Astrocyte (in vitro differentiated cells and primary cell): ENCODE data around the gene NFKB1. TPM values are rescaled to one million over a fixed set of nuclear protein-coding genes. Genes with fewer than 3 reads are reported as not detected.

Experiments
- DNase-seq: peaks from one replicate; pipeline ENCODE4 v3.0.0-alpha.2; 2010; ENCODE audit warnings: low read depth
- FAIRE-seq: peaks from 2 replicates; lab custom pipeline; 2011; peaks lifted over from hg19 to GRCh38; lab: Jason Lieb, UNC
- H2AFZ ChIP-seq: 2 replicates; pipeline ENCODE4 v1.6.0; 2012; ENCODE audit warnings: low read depth, low read length, inconsistent platforms
- H3K27ac ChIP-seq: 2 replicates; pipeline ENCODE4 v1.5.1; 2011; ENCODE audit warnings: low read depth, low read length, inconsistent platforms
- H3K27me3 ChIP-seq: 2 replicates; pipeline ENCODE4 v1.6.0; 2011; ENCODE audit warnings: low read length, inconsistent platforms; ENCODE audit not compliant: insufficient read depth
- H3K36me3 ChIP-seq: 2 replicates; pipeline ENCODE4 v1.5.1; 2011; ENCODE audit warnings: low read length, inconsistent platforms; ENCODE audit not compliant: insufficient read depth
- H3K4me1 ChIP-seq: 2 replicates; pipeline ENCODE4 v1.5.1; 2011; ENCODE audit warnings: low read length, inconsistent platforms; ENCODE audit not compliant: insufficient read depth
- H3K4me2 ChIP-seq: 2 replicates; pipeline ENCODE4 v1.6.0; 2012; ENCODE audit warnings: low read length, inconsistent platforms
- H3K4me3 ChIP-seq: 2 replicates; pipeline ENCODE4 v1.5.1; 2011; ENCODE audit warnings: low read depth, mild to moderate bottlenecking, low read length, inconsistent platforms; ENCODE audit not compliant: insufficient read depth
- H3K79me2 ChIP-seq: 2 replicates; pipeline ENCODE4 v1.6.0; 2012; ENCODE audit warnings: mild to moderate bottlenecking, low read length, inconsistent platforms; ENCODE audit not compliant: insufficient read depth
- H3K9ac ChIP-seq: 2 replicates; pipeline ENCODE4 v1.6.0; 2012; ENCODE audit warnings: mild to moderate bottlenecking, low read length, inconsistent platforms
- H3K9me3 ChIP-seq: 2 replicates; pipeline ENCODE4 v1.5.1; 2012; ENCODE audit warnings: low read depth, mild to moderate bottlenecking, low read length, inconsistent platforms; ENCODE audit not compliant: insufficient read depth
- H4K20me1 ChIP-seq: 2 replicates; pipeline ENCODE4 v1.6.0; 2012; ENCODE audit warnings: low read length, inconsistent platforms; ENCODE audit not compliant: insufficient read depth
- H3K27ac Mint-ChIP-seq: one replicate; pipeline ENCODE4 v1.8.0; 2021; ENCODE audit warnings: mild to moderate bottlenecking, mixed read lengths; ENCODE audit not compliant: unreplicated experiment
- H3K27me3 Mint-ChIP-seq: one replicate; pipeline ENCODE4 v1.8.0; 2021; ENCODE audit warnings: low read depth, mixed read lengths; ENCODE audit not compliant: unreplicated experiment
- H3K36me3 Mint-ChIP-seq: one replicate; pipeline ENCODE4 v1.8.0; 2021; ENCODE audit warnings: low read depth, mixed read lengths; ENCODE audit not compliant: unreplicated experiment
- H3K4me1 Mint-ChIP-seq: one replicate; pipeline ENCODE4 v1.8.0; 2021; ENCODE audit warnings: low read depth, mixed read lengths; ENCODE audit not compliant: unreplicated experiment
- H3K4me3 Mint-ChIP-seq: one replicate; pipeline ENCODE4 v1.8.0; 2021; ENCODE audit warnings: mild to moderate bottlenecking, moderate library complexity, mixed read lengths; ENCODE audit not compliant: unreplicated experiment
- H3K9me3 Mint-ChIP-seq: one replicate; pipeline ENCODE4 v1.8.0; 2021; ENCODE audit warnings: mild to moderate bottlenecking, mixed read lengths; ENCODE audit not compliant: unreplicated experiment
- EZH2 ChIP-seq: IDR thresholded peaks from 2 replicates; pipeline ENCODE4 v1.6.1; 2012; ENCODE audit warnings: mild to moderate bottlenecking, low read length, inconsistent platforms; ENCODE audit not compliant: insufficient read depth
- total RNA-seq: library from RNA; stranded (reverse); gene quantifications from 2 replicates; pipeline ENCODE4 v1.2.1, GENCODE V29; 2021
- TF ChIP-seq, protein P1 (sequence below): IDR thresholded peaks from 2 replicates; pipeline ENCODE4 v1.5.1; 2011; ENCODE audit warnings: low read depth, mild to moderate bottlenecking, inconsistent platforms, low read length, moderate library complexity; ENCODE audit not compliant: insufficient read depth

NFKB1 gene
- total RNA-seq, 1 donor from 2014 or later = 19.9 TPM

DNA sequence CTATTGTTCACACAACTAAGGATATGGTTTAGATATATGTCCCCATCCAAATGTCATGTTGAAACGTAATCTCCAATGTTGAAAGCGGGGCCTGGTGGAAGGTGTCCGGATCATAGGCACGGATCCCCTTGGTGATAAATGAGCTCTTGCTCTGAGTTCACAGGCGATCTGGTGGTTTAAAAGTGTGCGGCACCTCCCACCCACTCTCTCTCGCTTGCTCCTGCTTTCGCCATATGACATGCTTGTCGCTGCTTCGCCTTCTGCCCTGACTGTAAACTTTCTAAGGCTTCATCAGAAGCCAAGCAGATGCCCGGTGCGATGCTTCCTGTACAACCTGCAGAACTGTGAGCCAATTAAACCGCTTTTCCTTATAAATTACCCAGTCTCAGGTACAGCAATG lies 128.5 kb downstream of the NFKB1 start:
- H3K27ac Mint-ChIP-seq = no peak overlapping the region
- FAIRE-seq (no peak), DNase-seq (no peak)
- no peak overlapping the region for H3K4me3 Mint-ChIP-seq
- no peak overlapping the region for H3K4me3 ChIP-seq
- H3K4me1 ChIP-seq = peaks cover 17% of the 10 kb centered on the region
- TF ChIP-seq EZH2 = no peak
- TF ChIP-seq, protein P1, sequence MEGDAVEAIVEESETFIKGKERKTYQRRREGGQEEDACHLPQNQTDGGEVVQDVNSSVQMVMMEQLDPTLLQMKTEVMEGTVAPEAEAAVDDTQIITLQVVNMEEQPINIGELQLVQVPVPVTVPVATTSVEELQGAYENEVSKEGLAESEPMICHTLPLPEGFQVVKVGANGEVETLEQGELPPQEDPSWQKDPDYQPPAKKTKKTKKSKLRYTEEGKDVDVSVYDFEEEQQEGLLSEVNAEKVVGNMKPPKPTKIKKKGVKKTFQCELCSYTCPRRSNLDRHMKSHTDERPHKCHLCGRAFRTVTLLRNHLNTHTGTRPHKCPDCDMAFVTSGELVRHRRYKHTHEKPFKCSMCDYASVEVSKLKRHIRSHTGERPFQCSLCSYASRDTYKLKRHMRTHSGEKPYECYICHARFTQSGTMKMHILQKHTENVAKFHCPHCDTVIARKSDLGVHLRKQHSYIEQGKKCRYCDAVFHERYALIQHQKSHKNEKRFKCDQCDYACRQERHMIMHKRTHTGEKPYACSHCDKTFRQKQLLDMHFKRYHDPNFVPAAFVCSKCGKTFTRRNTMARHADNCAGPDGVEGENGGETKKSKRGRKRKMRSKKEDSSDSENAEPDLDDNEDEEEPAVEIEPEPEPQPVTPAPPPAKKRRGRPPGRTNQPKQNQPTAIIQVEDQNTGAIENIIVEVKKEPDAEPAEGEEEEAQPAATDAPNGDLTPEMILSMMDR = no peak
- H3K36me3 ChIP-seq = no peaks in the 10 kb centered on the region
- H3K27ac ChIP-seq = no peak overlapping the region
- H4K20me1 ChIP-seq = no peaks in the 10 kb centered on the region
- H3K9me3 Mint-ChIP-seq = no peaks in the 10 kb centered on the region
- no peak overlapping the region for H2AFZ ChIP-seq
- H3K36me3 Mint-ChIP-seq = peaks cover 7% of the 10 kb centered on the region
- H3K9ac ChIP-seq = no peak overlapping the region
- H3K79me2 ChIP-seq = no peaks in the 10 kb centered on the region
- H3K4me2 ChIP-seq = no peak overlapping the region
- no peaks in the 10 kb centered on the region for H3K27me3 Mint-ChIP-seq
- no peaks in the 10 kb centered on the region for H3K9me3 ChIP-seq
- peaks cover 31% of the 10 kb centered on the region for H3K4me1 Mint-ChIP-seq
- no peaks in the 10 kb centered on the region for H3K27me3 ChIP-seq

DNA sequence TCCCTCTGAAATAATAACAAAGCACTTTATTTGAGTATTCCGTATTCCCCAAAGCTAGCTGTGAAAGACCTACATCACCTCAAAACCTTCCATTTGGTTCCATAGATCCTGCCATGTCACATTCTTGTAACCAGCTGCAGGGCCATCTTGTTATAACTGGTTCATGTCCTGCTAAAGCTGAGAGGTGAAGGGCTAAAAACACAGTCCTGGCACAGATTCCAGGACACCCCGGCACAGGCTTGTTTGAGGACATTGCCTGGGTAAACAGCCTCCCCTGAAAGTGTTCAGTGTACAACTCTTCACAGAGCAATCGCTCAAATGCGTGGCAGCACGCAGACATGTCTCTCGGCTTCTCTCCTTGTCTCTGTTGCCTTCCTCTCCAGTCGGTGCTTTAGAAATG lies 130.5 kb downstream of the NFKB1 start:
- TF ChIP-seq, protein P1 = no peak
- no peak for TF ChIP-seq EZH2
- Histone ChIP-seq H3K9me3 (no peaks in the 10 kb centered on the region), H2AFZ (no peak overlapping the region), H3K4me3 (no peak overlapping the region), H3K27ac (no peak overlapping the region), H3K79me2 (no peaks in the 10 kb centered on the region), H3K4me2 (no peak overlapping the region), H3K4me1 (peaks cover 17% of the 10 kb centered on the region), H3K27me3 (no peaks in the 10 kb centered on the region), H3K36me3 (no peaks in the 10 kb centered on the region), H4K20me1 (no peaks in the 10 kb centered on the region), H3K9ac (no peak overlapping the region)
- peaks cover 31% of the 10 kb centered on the region for H3K4me1 Mint-ChIP-seq
- H3K36me3 Mint-ChIP-seq = peaks cover 13% of the 10 kb centered on the region
- H3K27ac Mint-ChIP-seq = no peak overlapping the region
- no peak overlapping the region for H3K4me3 Mint-ChIP-seq
- DNase-seq = no peak
- no peak for FAIRE-seq
- H3K27me3 Mint-ChIP-seq = no peaks in the 10 kb centered on the region
- no peaks in the 10 kb centered on the region for H3K9me3 Mint-ChIP-seq

DNA sequence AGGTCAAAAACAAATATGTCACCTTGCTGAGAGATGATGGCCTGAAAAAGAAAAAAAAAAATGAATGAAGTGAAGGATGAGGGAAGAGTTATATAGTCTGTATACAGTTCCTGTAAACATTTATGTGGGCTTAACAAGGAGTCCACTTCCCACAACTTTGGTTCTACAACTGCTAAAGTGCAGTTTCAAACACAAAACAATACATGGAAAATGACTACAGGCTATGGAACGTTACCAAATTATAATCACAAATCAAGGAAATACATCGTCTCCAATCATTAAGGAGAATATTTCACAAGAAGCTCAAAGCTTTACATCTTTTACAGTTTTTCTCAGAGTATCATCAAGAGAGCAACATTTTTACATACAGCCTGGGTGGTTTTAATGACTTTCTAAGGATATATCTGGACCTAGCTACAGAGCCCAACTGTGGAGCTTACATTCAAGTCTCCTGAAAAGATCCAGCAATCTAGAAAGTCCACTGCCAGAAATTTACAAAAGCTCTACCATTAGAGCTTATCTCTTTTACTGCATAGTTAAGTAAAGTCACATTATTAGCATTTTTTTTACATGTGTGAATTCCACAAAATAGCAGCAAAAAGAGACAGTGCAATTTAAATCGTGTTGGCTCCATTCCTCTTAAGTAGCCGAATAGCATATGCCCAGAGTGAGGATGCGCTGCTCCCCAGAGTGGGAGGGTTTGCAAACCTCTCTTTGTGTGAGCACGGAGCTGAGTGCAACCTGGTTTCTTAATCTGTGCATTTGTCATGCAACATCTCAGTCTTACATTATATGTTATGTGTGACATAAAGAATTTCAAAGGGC lies 131.3 kb downstream of the NFKB1 start:
- Histone ChIP-seq H3K9ac (no peak overlapping the region), H3K4me2 (no peak overlapping the region), H3K9me3 (no peaks in the 10 kb centered on the region), H3K36me3 (no peaks in the 10 kb centered on the region), H3K79me2 (no peaks in the 10 kb centered on the region), H4K20me1 (no peaks in the 10 kb centered on the region), H3K4me1 (peaks cover 12% of the 10 kb centered on the region), H3K4me3 (no peak overlapping the region), H3K27ac (no peak overlapping the region), H2AFZ (no peak overlapping the region), H3K27me3 (no peaks in the 10 kb centered on the region)
- Mint-ChIP-seq H3K27me3 (no peaks in the 10 kb centered on the region), H3K27ac (no peak overlapping the region), H3K9me3 (no peaks in the 10 kb centered on the region), H3K36me3 (peaks cover 20% of the 10 kb centered on the region), H3K4me3 (no peak overlapping the region), H3K4me1 (peaks cover 22% of the 10 kb centered on the region)
- no peak for DNase-seq
- FAIRE-seq = no peak
- no peak for TF ChIP-seq EZH2
- TF ChIP-seq, protein P1 = no peak
